Ovary (tissue), 9 donors: Measurements from ENCODE around the gene MAPK7. TPM values are rescaled to one million over a fixed set of nuclear protein-coding genes. Genes with fewer than 3 reads are reported as not detected.
A peak's percentile ranks its signal among the peaks of the same experiment; 100 is the strongest.

Experiments used
- DNase-seq, 5 donors: peaks; one replicate each; pipeline ENCODE4 v3.0.0-alpha.2; 2019 to 2020
- H3K27ac ChIP-seq, 2 donors: fragments of 200-600 bp; one replicate each; pipeline versions ENCODE4 v1.5.1 to v1.8.0; 2019 to 2022
- H3K27me3 ChIP-seq: fragments of 200-600 bp; one replicate; pipeline ENCODE4 v1.8.0; 2022
- H3K36me3 ChIP-seq: fragments of 200-600 bp; sonication (generic); one replicate; pipeline ENCODE4 v1.5.1; 2019
- H3K4me1 ChIP-seq: one replicate; pipeline ENCODE4 v1.8.1; 2013; ENCODE audit warnings: mild to moderate bottlenecking, moderate library complexity; ENCODE audit not compliant: insufficient read depth
- H3K4me3 ChIP-seq: fragments of 200-600 bp; sonication (generic); one replicate; pipeline ENCODE4 v1.5.1; 2017
- H3K9me3 ChIP-seq, 2 donors: fragments of 200-600 bp in 1 of 2; sonication (generic) in 1 of 2; one replicate each; pipeline versions ENCODE4 v1.5.1 to v1.8.1; 2013 to 2019; ENCODE audit warnings: mild to moderate bottlenecking in 1 of 2, moderate library complexity in 1 of 2
- EP300 ChIP-seq: sonication (generic); formaldehyde crosslinking; IDR thresholded peaks from one replicate; pipeline ENCODE4 v1.6.1; 2017; ENCODE audit warnings: antibody characterized with exemption
- POLR2A ChIP-seq: fragments of 450-650 bp; IDR thresholded peaks from one replicate; pipeline ENCODE4 v1.6.1; 2017; ENCODE audit warnings: antibody characterized with exemption, mild to moderate bottlenecking, moderate library complexity
- WGBS, 3 donors: extraction: QIAGEN DNeasy Blood & Tissue Kit in 1 of 3; methylation state at CpG; one replicate each; pipeline versions ENCODE4 v1.1.5 to v1.1.7; 2013 to 2017; 5-methylcytosine and 5-hydroxymethylcytosine counted together
- intact Hi-C, 4 donors: fragments of 100-400 bp; cut with DNase I; formaldehyde crosslinking; loops; one replicate each; pipeline versions ENCODE4 v1.11.0 to v1.15.1; 2022 to 2023
- polyA plus RNA-seq, 2 donors: library from polyadenylated mRNA; stranded (reverse); fragments of 200-250 nt in 1 of 2; fragments of 350-450 nt in 1 of 2; fragmentation: Illumina TruSeq in 1 of 2; extraction: RNeasy Lipid Tissue Mini Kit (QIAGEN cat#74804) in 1 of 2; gene quantifications; one replicate each; pipeline ENCODE4 v1.2.3, GENCODE V29; 2013 to 2014
- total RNA-seq, 7 donors: library from RNA; depleted of rRNA in 2 of 7; stranded (reverse); fragments of >200 nt in 2 of 7; fragmentation: NEBNext Ultra II Directional in 3 of 7; extraction: Animal tissue kit (Norgen Biotek cat#: 25700) in 3 of 7; gene quantifications; one replicate each; pipeline versions ENCODE4 v1.1.0 to v1.2.4, GENCODE V29; 2016 to 2023
- TF ChIP-seq, protein P1 (sequence below), 3 donors: fragments of 450-650 bp in 2 of 3; fragments of 200-600 bp in 1 of 3; IDR thresholded peaks; one replicate each; pipeline versions ENCODE4 v1.5.1 to v1.8.0; 2016 to 2022; ENCODE audit warnings: antibody characterized with exemption in 3 of 3, mild to moderate bottlenecking in 1 of 3
- donor health status: DM: no; HTN: no; CAD: no; lungs with moderate emphysema.
- donor health status: DM: no; HTN: no; CAD: no.
- donor health status: Bipolar disorder and iron deficiency.
- donor health status: DM: yes; HTN: yes; CAD: no.
- donor health status: DM: no; HTN: no; CAD: no.
- donor health status: DM: yes; HTN: yes; CAD: no.

MAPK7 gene
- total and polyA plus RNA-seq, 9 donors, result 14.3 to 74.6 (median 39.3) TPM

DNA sequence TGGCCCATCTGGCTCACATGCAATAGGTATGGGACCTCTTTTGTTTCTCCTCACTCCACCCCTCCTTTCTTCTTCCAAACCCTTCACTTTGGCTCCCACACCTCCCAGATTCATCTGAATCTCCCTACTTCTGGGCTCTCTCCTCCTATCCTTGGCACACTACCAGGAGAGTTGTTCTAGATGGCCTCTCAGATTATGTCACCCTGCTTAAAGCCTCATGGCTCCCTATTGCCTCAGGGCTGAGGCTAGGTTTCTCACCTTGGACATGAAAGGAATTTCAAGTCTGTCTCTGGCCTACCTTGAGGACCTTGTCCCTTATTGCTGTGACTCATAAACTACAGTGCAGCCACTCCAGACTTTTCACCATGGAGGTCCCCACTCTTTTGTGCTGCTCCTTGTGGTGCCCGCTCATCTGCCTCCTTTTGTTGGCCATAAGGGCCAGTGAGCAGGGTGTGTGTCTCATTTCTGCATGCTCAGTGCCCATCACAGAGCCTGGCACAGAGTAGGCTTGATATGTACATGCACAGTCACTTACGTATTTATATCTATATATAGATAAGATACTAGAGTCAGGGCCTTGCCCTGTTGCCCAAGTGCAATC, 9.7 kb downstream of the MAPK7 start:
- Histone ChIP-seq H3K9me3 (no peaks in the 10 kb centered on the region), H3K4me1 (peaks cover 45% of the 10 kb centered on the region), H3K27ac (peak overlapping the region; percentile 89 to 93), H3K36me3 (no peaks in the 10 kb centered on the region), H3K4me3 (peak overlapping the region; percentile 19), H3K27me3 (no peaks in the 10 kb centered on the region)
- no peak for TF ChIP-seq POLR2A
- intact Hi-C loops, result loop anchor here in 1 of 4 donors (5.0 kb wide), 1 partner anchor 119 kb away; no protein-coding TSS in a partner anchor
- DNase-seq, result no peak
- WGBS, 3 donors, result 73 to 91% (median 84%) methylated on average over 2 of the region's 2 CpGs

DNA sequence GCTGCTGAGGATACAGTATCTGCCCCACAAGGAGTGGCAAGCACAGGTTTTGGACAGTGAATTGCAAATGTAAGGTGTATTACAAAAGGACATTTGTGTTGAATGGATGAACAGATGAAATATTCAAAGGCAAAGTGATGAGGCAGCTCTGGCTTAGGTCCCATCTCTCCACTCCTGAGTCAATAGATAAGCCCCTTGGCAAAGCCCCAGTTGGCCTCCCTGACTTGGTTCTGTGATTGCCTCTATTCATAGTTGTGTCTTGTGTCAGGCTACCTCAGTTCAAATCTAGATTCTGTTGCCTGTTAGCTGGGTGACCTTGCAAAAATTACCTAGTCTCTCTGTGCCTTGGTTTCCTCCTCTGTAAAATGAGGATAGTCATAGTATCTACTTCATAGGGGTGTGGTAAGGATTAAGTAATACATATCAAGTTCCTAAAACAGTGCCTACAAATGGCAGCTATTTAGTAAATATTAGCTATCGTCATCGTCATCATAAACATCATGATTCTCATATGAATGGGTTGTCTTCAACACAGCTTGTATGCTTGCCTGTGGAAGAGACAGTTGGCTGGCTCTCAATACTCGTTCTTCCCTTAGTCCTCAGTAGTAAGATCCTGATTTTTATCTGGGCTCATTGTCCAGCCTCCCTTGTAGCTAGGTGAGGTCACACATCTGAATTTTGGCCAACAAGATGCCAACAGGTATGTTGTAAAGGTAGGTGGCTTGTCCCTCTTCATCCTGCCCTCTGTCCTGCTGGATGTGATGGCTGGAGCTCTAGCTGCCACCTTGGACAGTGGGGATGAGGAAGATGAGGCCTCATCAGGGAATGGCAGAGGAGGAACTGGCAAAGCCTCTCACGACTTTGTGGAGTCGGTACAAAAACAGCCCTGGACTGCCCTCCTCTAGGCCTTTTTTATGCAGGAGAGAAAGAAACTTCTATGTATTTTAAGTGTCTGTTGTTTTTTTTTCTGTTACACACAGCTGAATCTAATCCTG, 10.8 kb downstream of the MAPK7 start:
- TF ChIP-seq EP300 (no peak), POLR2A (no peak)
- TF ChIP-seq, protein P1, sequence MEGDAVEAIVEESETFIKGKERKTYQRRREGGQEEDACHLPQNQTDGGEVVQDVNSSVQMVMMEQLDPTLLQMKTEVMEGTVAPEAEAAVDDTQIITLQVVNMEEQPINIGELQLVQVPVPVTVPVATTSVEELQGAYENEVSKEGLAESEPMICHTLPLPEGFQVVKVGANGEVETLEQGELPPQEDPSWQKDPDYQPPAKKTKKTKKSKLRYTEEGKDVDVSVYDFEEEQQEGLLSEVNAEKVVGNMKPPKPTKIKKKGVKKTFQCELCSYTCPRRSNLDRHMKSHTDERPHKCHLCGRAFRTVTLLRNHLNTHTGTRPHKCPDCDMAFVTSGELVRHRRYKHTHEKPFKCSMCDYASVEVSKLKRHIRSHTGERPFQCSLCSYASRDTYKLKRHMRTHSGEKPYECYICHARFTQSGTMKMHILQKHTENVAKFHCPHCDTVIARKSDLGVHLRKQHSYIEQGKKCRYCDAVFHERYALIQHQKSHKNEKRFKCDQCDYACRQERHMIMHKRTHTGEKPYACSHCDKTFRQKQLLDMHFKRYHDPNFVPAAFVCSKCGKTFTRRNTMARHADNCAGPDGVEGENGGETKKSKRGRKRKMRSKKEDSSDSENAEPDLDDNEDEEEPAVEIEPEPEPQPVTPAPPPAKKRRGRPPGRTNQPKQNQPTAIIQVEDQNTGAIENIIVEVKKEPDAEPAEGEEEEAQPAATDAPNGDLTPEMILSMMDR (IDR thresholded peaks at IDR 0.05), result no peak
- no peak overlapping the region for H3K4me3 ChIP-seq
- H3K27me3 ChIP-seq, result no peaks in the 10 kb centered on the region
- H3K27ac ChIP-seq, result peak overlapping the region in 1 of 2 donors; percentile 89
- H3K4me1 ChIP-seq, result peaks cover 41% of the 10 kb centered on the region
- WGBS, 3 donors, result 52 to 58% (median 53%) methylated on average over 5 of the region's 5 CpGs
- no peak for DNase-seq
- H3K36me3 ChIP-seq, result no peaks in the 10 kb centered on the region
- H3K9me3 ChIP-seq, result no peaks in the 10 kb centered on the region
- intact Hi-C loops, result loop anchor here in 1 of 4 donors (5.0 kb wide), 1 partner anchor 118 kb away; no protein-coding TSS in a partner anchor

DNA sequence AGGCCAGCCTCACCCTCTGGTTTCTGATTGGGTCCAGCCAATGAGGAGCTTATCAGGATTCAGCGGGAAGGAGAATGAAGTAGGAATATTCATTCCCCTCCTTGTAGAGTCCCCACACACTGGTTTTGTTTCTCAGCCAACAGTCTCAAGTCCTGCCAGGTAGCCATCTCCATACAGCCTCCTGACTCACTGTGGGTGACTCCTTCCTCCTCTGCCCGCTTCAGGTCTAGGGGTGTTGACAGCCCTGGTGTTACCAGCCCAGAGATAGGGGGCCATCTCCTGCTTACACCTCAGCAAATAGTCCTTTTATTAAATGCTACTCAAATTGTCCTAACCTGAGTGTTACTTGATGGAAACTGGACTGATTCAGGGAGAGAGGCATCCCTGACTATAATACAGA, 12.7 kb downstream of the MAPK7 start:
- intact Hi-C loops, result no loop called here
- Histone ChIP-seq H3K4me3 (no peak overlapping the region), H3K9me3 (no peaks in the 10 kb centered on the region), H3K36me3 (no peaks in the 10 kb centered on the region), H3K27ac (no peak overlapping the region), H3K4me1 (peaks cover 27% of the 10 kb centered on the region), H3K27me3 (no peaks in the 10 kb centered on the region)
- DNase-seq, result no peak
- TF ChIP-seq EP300, result no peak
- no peak for TF ChIP-seq POLR2A
- TF ChIP-seq, protein P1 (IDR thresholded peaks at IDR 0.05), result no peak
- WGBS, 3 donors, result 74 to 79% (median 75%) methylated on average over 2 of the region's 2 CpGs

DNA sequence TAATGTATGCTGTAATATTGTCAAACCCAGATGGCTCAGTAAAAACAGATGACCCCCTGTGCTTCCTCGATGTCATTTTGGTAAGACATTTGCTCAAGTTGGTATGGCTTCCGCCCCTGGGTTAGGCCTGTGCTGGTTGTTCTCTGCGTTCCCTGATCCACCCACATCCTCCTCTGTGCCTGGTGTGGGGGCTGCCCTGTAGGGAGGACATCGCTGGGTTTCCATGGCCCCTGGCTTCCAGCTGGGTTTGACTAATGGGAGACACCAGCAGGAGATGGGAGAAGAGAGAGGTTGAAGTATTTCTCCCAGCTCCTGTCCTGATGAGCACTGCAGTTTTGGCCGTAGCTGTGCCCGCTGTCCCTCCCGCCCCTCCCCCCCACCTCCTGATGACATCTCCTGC, 13.1 kb downstream of the MAPK7 start:
- Histone ChIP-seq H3K27ac (no peak overlapping the region), H3K4me3 (no peak overlapping the region), H3K9me3 (no peaks in the 10 kb centered on the region), H3K36me3 (no peaks in the 10 kb centered on the region), H3K4me1 (peaks cover 23% of the 10 kb centered on the region), H3K27me3 (no peaks in the 10 kb centered on the region)
- 84 to 87% (median 86%) methylated on average over 7 of the region's 7 CpGs for WGBS, 3 donors
- intact Hi-C loops, result no loop called here
- TF ChIP-seq EP300 (no peak), POLR2A (no peak)
- TF ChIP-seq, protein P1 (IDR thresholded peaks at IDR 0.05), result no peak
- no peak for DNase-seq
